HFFc6 (cell line): ENCODE measurements around the gene UBASH3B. TPM values are rescaled to one million over a fixed set of nuclear protein-coding genes. Genes with fewer than 3 reads are reported as not detected.

ENCODE experiments used
- DNase-seq: peaks from one replicate; pipeline ENCODE4 v3.0.0-alpha.2; 2018
- H3K27ac Mint-ChIP-seq: 2 replicates; pipeline ENCODE4 v1.8.0; 2020; ENCODE audit warnings: mild to moderate bottlenecking, mixed read lengths
- H3K27me3 Mint-ChIP-seq: 2 replicates; pipeline ENCODE4 v1.8.0; 2021; ENCODE audit warnings: mild to moderate bottlenecking, moderate library complexity, mixed read lengths; ENCODE audit not compliant: insufficient read depth
- H3K36me3 Mint-ChIP-seq: 2 replicates; pipeline ENCODE4 v1.8.0; 2021; ENCODE audit warnings: low read depth, mixed read lengths
- H3K4me1 Mint-ChIP-seq: 2 replicates; pipeline ENCODE4 v1.8.0; 2020; ENCODE audit warnings: low read depth, mixed read lengths
- H3K4me3 Mint-ChIP-seq: 2 replicates; pipeline ENCODE4 v1.8.0; 2020; ENCODE audit warnings: mild to moderate bottlenecking, moderate library complexity, mixed read lengths
- H3K9me3 Mint-ChIP-seq: 2 replicates; pipeline ENCODE4 v1.8.0; 2020; ENCODE audit warnings: mild to moderate bottlenecking, mixed read lengths
- total RNA-seq, 6 experiments: library from RNA; stranded (reverse); fragmentation: NEBNext Ultra II Directional; extraction: Animal tissue kit (Norgen Biotek cat#: 25700); gene quantifications; 2 replicates in 1 of 6; 3 replicates in 5 of 6; pipeline ENCODE4 v1.2.3, GENCODE V29; 2021
- TF ChIP-seq, protein P1 (sequence below): fragments of 200-600 bp; sonication (generic); IDR thresholded peaks from 2 replicates; pipeline ENCODE4 v1.5.0; 2021; ENCODE audit warnings: antibody characterized with exemption, mild to moderate bottlenecking

UBASH3B gene
- total RNA-seq, 6 experiments from 2014 or later, result 44.6 to 60.4 (median 52.9) TPM

DNA sequence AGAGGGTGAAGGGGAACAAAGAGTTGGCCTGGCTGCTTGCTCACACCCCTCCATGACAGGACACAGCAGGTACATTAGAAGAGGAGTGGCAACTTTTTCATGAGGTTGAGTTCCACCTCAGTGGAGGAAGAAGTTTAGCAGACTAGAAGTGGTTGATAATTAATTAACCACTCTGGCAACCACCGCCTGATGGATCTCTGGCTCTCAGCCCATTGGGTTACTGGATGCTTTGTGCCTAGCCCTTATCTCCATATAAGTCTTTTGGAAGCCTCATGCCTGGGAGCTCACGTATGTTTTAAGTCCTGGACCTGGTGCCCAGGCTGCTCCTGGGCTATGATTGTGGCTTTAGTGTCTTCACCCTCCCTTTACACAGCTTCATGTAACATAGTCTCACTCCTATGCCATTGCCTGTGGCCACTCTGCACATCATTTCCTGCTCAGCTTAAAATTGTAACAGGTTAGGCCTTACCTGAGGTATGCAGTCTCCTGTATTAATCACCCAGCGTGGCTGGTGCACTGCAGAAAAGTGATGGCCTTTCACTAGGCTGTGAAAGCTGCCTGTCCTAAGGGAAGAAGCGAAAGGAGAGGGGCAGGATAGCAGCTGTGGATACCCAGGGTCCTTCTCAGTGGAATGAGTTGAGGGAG lies 110.1 kb downstream of the UBASH3B start:
- Mint-ChIP-seq H3K9me3 (no peaks in the 10 kb centered on the region), H3K4me1 (peaks cover 12% of the 10 kb centered on the region), H3K4me3 (no peak overlapping the region), H3K27ac (no peak overlapping the region), H3K36me3 (peaks cover 17% of the 10 kb centered on the region), H3K27me3 (peaks cover 3% of the 10 kb centered on the region; the same call in 1 of the 2 replicates)
- DNase-seq, result no peak
- TF ChIP-seq, protein P1, sequence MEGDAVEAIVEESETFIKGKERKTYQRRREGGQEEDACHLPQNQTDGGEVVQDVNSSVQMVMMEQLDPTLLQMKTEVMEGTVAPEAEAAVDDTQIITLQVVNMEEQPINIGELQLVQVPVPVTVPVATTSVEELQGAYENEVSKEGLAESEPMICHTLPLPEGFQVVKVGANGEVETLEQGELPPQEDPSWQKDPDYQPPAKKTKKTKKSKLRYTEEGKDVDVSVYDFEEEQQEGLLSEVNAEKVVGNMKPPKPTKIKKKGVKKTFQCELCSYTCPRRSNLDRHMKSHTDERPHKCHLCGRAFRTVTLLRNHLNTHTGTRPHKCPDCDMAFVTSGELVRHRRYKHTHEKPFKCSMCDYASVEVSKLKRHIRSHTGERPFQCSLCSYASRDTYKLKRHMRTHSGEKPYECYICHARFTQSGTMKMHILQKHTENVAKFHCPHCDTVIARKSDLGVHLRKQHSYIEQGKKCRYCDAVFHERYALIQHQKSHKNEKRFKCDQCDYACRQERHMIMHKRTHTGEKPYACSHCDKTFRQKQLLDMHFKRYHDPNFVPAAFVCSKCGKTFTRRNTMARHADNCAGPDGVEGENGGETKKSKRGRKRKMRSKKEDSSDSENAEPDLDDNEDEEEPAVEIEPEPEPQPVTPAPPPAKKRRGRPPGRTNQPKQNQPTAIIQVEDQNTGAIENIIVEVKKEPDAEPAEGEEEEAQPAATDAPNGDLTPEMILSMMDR, result no peak

DNA sequence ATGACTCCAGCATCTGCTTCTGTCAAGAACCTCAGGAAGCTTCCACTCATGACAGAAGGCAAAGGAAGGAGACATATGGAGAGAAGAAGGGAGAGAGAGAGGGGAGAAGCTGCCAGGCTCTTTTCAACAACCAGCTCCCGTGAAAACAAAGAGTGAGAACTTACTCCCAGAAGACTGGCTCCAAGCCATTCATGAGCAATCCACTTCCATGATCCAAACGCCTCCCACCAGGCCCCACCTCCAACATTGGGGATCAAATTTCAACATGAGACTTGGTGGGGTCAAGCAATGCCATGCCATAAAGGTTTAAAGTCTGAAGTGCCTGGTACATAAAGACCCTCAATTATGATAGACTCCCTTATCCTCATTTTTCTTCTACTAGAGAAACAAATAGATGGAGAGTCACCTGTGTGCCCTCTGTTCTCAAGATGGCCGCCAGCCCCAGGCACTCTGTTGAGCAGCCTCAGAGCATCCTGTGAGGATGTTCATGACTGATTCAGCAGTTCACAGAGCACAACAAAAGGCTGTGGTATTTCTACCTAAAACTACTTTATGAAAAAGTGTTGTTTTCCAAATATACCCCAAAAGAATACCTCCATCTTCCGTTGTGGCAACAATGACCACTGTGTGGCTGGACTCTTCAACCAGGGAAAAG lies 113.7 kb downstream of the UBASH3B start:
- Mint-ChIP-seq H3K27ac (no peak overlapping the region), H3K4me3 (no peak overlapping the region), H3K27me3 (peaks cover 3% of the 10 kb centered on the region; the same call in 1 of the 2 replicates), H3K36me3 (peaks cover 9% of the 10 kb centered on the region), H3K4me1 (peaks cover 36% of the 10 kb centered on the region), H3K9me3 (no peaks in the 10 kb centered on the region)
- DNase-seq, result no peak
- TF ChIP-seq, protein P1, result no peak

DNA sequence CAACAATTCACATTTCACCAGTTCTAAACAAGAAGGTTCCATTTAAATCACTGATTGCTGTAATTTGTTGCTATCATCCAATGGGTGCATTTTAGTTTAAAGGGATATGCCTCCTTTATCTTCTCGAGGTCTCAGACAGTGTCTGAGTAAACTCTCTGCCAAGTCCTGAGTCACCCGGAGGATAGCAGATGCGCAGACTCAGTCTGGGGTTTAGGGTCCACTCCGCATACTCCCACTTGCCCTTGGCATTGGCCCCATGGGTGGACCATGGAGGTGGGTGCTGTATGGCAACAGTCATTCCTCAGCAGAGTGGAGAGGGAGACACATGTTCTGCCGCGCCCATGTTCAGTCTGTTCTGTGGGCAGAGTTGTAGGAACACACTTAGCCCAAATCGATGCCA lies 117.4 kb downstream of the UBASH3B start:
- no peaks in the 10 kb centered on the region for H3K9me3 Mint-ChIP-seq
- no peak overlapping the region for H3K27ac Mint-ChIP-seq
- peaks cover 38% of the 10 kb centered on the region for H3K4me1 Mint-ChIP-seq
- peaks cover 10% of the 10 kb centered on the region for H3K36me3 Mint-ChIP-seq
- peaks cover 3% of the 10 kb centered on the region; the same call in 1 of the 2 replicates for H3K27me3 Mint-ChIP-seq
- no peak for DNase-seq
- H3K4me3 Mint-ChIP-seq, result no peak overlapping the region
- TF ChIP-seq, protein P1, result no peak

DNA sequence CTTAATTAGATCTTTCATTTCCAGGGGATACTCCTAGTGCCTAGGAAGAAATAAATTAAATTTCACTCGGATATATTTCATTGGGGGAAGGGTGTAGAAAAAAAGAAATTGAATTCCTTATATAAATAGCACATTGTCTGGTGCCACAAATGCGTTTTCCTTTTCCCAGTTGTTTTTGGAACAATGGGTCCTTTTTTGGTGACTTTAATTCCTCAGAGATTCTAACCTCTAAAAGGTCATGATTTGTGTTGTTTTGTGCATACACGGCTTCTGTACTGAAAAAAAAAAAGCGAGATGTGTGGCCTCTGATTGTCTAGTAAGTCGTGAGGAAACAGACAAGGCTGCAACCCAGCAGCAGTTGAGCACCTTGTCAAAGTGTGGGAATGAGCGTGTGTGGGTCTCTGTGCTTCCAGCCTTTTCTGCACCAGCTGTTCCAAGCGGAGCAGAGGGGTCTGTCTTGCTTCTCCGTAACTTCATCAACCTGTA lies 118.3 kb downstream of the UBASH3B start:
- TF ChIP-seq, protein P1, result no peak
- Mint-ChIP-seq H3K9me3 (no peaks in the 10 kb centered on the region), H3K27me3 (peaks cover 3% of the 10 kb centered on the region; the same call in 1 of the 2 replicates), H3K36me3 (peaks cover 13% of the 10 kb centered on the region), H3K4me1 (peaks cover 42% of the 10 kb centered on the region), H3K27ac (no peak overlapping the region), H3K4me3 (no peak overlapping the region)
- no peak for DNase-seq

- Mint-ChIP-seq H3K27ac (no peak overlapping the region), H3K27me3 (no peaks in the 10 kb centered on the region; the same call in 1 of the 2 replicates), H3K4me3 (no peak overlapping the region), H3K36me3 (peaks cover 10% of the 10 kb centered on the region; the same call in 1 of the 2 replicates), H3K9me3 (no peaks in the 10 kb centered on the region), H3K4me1 (peaks cover 39% of the 10 kb centered on the region)
- TF ChIP-seq, protein P1, result no peak
- no peak for DNase-seq
These were observed 120.3 kb downstream of the UBASH3B start for GRCh38 chr11:122775675-122776271.
